Measurements from ENCODE around the gene KLF8.
"Not testable (repeated sequence)": the region's sequence is repeated elsewhere in the genome, so short reads cannot be mapped to it uniquely, and the experiment has no call there.

Gene KLF8

DNA sequence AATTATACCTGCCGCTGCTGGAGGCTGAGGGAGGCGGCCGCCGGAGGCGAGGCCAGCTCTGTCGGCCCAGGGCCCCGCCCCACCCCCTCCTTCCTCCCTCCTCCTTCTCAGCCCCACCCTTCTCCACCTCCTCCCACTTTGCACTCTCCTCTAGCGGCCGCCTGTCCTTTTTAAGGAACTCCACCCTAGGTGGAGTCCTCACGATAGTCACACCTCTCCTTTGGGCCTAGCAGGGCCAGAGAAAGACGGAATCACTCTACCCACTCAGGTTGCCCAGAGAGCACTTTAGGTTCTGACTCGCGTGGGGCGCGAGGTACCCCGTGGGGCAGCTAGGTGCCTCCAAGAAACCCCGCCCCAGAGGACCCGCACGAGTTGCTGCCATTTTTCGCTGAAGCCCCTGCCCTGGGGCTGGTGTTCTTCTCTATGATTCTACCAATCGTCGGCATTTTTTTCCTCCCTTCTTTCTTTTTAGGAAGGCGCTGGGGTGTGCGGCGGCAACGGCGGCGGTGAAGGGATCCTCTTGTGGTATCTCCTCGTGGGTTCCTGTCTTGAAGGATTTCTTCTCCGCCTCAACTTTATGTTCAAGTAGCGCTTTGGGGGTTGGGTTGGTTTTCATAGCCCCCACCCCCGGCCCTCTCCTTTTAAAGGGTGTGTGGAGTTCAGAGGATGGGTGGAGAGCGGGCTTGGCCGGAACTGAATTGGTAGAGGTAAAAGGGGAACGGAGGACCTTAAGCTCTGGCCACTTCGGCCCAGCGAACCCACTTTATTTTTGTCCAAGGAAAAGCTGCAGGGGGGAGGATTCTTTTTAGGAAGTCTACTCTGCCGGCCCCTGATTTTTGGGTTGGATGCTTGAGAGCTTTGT is at the start of gene KLF8:
TSS of gene KLF8 (plus strand) at position 136 of the 862 bp plus-strand sequence. CDS start 979 bp downstream, outside the sequence.
- no peaks in the 10 kb centered on the region for H3K36me3 Mint-ChIP-seq (ENCODE audit: low read depth)
- H3K9me3 Mint-ChIP-seq, result no peaks in the 10 kb centered on the region
- H3K4me1 Mint-ChIP-seq (ENCODE audit: low read depth), result peaks cover 8% of the 10 kb centered on the region
- H3K27ac Mint-ChIP-seq, result no peak within 1 kb of the TSS
- peak within 1 kb of the TSS; percentile 77 for H3K4me3 Mint-ChIP-seq
- peaks cover 5% of the 10 kb centered on the region for H3K27me3 Mint-ChIP-seq

DNA sequence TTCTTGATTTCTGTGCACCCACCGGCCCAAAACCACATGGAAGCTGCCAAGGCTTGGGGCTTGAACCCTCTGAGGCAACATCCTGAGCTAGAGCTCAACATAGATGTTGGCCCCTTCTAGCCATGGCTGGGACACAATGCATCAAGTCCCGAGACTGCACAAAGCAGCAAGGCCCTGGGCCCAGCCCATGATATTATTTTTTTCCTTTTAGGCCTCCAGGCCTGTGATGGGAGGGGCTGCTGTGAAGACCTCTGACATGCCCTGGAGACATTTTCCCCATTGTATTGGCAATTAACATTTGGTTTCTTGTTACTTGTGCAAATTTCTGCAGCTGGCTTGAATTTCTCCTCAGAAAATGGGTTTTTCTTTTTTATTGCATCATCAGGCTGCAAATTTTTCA is 25.2 kb upstream of the KLF8 start:
- H3K27me3 Mint-ChIP-seq; H3K4me1 Mint-ChIP-seq (ENCODE audit: low read depth); H3K36me3 Mint-ChIP-seq (ENCODE audit: low read depth); H3K27ac Mint-ChIP-seq; H3K4me3 Mint-ChIP-seq; H3K9me3 Mint-ChIP-seq: not testable (repeated sequence)

DNA sequence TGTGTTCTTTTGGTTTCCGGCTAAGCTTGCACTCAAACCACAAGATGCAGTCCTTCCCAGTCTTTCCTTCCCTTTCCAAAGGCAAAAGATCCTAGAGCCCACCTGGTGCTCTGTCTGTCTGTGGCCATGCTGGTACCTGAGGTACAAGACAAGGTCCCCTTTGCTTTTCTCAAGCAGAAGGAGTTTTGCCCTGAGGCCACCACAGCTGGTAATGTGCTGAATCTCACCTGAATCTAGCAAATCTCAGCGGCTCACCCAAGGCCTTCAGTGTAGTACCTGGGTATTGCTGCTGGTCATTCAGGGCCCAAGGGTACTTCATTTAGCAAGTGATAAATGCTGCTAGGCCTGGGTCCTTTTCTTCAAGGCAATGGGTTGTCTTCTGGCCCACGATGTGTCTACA is 20.5 kb upstream of the KLF8 start:
- H3K27me3 Mint-ChIP-seq, result no peaks in the 10 kb centered on the region
- H3K4me1 Mint-ChIP-seq (ENCODE audit: low read depth), result no peaks in the 10 kb centered on the region
- H3K36me3 Mint-ChIP-seq (ENCODE audit: low read depth), result no peaks in the 10 kb centered on the region
- no peaks in the 10 kb centered on the region for H3K9me3 Mint-ChIP-seq
- no peak overlapping the region for H3K4me3 Mint-ChIP-seq
- no peak overlapping the region for H3K27ac Mint-ChIP-seq

DNA sequence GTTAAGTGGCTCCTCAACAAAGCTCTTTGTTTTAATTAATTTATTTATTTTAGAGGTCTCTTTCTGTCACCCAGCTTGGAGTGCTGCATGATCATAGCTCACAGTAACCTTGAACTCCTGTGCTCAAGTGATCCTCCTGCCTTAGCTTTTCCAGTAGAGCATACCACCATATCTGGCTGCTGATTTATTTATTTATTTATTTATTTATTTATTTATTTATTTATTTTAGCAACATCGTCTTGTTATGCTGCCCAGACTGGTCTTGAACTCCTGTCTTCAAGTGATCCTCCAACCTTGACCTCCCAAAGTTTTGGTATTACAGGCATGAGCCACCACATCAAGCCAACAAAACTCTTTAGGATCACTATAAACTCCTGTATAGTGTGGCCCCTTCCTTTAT is 15.8 kb upstream of the KLF8 start:
- no peaks in the 10 kb centered on the region for H3K36me3 Mint-ChIP-seq (ENCODE audit: low read depth)
- no peaks in the 10 kb centered on the region for H3K9me3 Mint-ChIP-seq
- H3K27me3 Mint-ChIP-seq, result no peaks in the 10 kb centered on the region
- no peaks in the 10 kb centered on the region for H3K4me1 Mint-ChIP-seq (ENCODE audit: low read depth)
- no peak overlapping the region for H3K4me3 Mint-ChIP-seq
- no peak overlapping the region for H3K27ac Mint-ChIP-seq

DNA sequence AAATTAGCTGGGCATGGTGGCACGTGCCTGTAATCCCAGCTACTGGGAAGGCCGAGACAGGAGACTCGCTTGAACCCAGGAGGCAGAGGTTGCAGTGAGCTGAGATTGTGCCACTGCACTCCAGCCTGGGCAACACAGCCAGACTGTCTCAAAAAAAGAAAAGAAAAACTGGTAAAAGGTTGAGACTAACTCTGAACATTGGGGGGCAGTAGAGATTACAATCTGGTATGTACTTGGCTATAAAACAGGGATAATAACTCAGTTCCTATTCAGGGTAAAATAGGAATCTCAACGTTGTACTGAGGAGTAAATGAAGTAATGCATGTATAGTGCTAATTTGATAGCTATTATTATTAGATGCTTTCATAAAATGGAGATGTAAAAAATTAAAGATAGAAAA is 12.5 kb upstream of the KLF8 start:
- Mint-ChIP-seq H3K27me3 (no peaks in the 10 kb centered on the region), H3K9me3 (no peaks in the 10 kb centered on the region), H3K36me3 (ENCODE audit: low read depth) (no peaks in the 10 kb centered on the region), H3K4me3 (no peak overlapping the region), H3K27ac (no peak overlapping the region), H3K4me1 (ENCODE audit: low read depth) (no peaks in the 10 kb centered on the region)

DNA sequence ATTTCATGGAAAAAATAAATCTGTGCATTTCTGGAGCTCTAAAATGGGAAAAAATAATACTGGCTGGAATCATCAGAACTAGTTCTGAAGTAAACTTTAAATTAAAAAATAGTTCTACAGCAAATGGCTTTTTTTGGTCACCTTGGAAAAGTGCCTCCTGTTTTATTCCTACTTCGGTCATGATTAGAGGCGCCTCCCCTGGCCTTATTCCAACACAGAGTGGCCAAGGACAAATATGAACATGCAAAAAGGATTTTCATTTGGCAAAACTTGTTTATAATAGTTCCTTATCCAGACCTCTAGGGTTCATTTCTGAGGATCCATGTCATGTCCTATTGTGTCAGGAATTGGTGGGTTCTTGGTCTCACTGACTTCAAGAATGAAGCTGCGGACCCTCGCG is 11.1 kb upstream of the KLF8 start:
- H3K4me3 Mint-ChIP-seq, result no peak overlapping the region
- no peaks in the 10 kb centered on the region for H3K36me3 Mint-ChIP-seq (ENCODE audit: low read depth)
- H3K4me1 Mint-ChIP-seq (ENCODE audit: low read depth), result no peaks in the 10 kb centered on the region
- H3K27me3 Mint-ChIP-seq, result no peaks in the 10 kb centered on the region
- no peak overlapping the region for H3K27ac Mint-ChIP-seq
- H3K9me3 Mint-ChIP-seq, result no peaks in the 10 kb centered on the region

DNA sequence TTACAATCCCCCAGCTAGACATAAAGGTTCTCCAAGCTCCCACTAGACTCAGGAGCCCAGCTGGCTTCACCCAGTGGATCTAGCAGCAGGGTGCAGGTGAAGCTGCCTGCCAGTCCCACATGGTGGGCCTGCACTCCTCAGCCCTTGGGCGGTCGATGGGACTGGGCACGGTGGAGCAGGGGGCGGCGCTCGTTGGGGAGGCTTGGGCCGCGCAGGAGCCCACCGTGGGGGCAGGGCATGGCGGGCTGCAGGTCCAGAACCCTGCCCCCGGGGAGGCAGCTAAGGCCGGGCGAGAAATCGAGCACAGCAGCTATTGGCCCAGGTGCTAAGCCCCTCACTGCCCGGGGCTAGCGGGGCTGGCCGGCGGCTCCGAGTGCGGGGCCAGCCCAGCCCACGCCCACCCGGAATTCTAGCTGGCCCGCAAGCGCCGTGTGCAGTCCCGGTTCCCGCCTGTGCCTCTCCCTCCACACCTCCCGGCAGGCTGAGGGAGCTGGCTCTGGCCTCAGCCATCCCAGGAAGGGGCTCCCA is 9.6 kb upstream of the KLF8 start:
- Mint-ChIP-seq H3K4me1 (ENCODE audit: low read depth) (no peaks in the 10 kb centered on the region), H3K27me3 (no peaks in the 10 kb centered on the region), H3K36me3 (ENCODE audit: low read depth) (no peaks in the 10 kb centered on the region), H3K9me3 (no peaks in the 10 kb centered on the region), H3K27ac (no peak overlapping the region), H3K4me3 (no peak overlapping the region)

DNA sequence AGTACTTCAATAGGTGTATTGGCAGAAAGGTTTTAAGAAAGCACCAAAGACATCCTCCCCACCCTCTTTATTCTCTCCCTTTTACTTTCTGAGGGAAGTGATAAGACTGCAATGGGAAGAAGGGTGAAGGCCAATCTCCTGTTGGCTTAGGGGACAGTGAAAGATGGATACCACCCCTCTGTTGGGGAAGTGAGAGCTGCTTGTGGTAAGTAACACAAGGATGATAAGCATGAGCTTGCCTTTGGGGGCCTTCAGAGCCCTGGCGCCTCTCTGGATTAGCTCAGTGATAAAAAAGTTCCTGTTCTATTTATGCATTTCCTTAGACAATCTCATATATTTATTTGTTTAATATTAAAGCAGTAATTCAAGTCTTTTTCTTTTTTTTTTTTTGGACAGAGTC is 5.2 kb upstream of the KLF8 start:
- H3K4me3 Mint-ChIP-seq, result no peak overlapping the region
- H3K9me3 Mint-ChIP-seq, result no peaks in the 10 kb centered on the region
- no peaks in the 10 kb centered on the region for H3K4me1 Mint-ChIP-seq (ENCODE audit: low read depth)
- no peak overlapping the region for H3K27ac Mint-ChIP-seq
- peaks cover 5% of the 10 kb centered on the region for H3K27me3 Mint-ChIP-seq
- H3K36me3 Mint-ChIP-seq (ENCODE audit: low read depth), result no peaks in the 10 kb centered on the region

DNA sequence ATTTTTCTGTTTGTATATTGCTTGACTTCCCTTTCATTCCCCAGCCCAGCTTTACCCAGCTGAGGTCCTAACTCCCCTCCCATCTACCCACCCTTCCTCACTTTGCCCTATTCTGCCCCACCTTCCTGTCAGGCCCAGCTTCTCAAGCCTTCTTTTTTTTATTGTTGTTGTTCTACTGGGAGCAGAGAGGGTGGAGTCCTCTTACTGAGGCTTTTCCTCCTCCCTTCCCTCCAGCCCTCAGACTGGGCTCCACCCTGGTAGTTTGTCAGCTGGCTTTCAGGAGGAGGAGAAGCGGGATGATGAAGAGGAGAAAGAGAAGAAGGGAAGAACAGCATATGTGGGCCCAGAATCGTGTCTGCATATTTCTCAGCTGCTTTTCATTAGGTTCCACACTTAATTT is 3.2 kb upstream of the KLF8 start:
- Mint-ChIP-seq H3K4me1 (ENCODE audit: low read depth) (peaks cover 5% of the 10 kb centered on the region), H3K27ac (no peak overlapping the region), H3K27me3 (peaks cover 5% of the 10 kb centered on the region), H3K9me3 (no peaks in the 10 kb centered on the region), H3K36me3 (ENCODE audit: low read depth) (no peaks in the 10 kb centered on the region), H3K4me3 (no peak overlapping the region)

DNA sequence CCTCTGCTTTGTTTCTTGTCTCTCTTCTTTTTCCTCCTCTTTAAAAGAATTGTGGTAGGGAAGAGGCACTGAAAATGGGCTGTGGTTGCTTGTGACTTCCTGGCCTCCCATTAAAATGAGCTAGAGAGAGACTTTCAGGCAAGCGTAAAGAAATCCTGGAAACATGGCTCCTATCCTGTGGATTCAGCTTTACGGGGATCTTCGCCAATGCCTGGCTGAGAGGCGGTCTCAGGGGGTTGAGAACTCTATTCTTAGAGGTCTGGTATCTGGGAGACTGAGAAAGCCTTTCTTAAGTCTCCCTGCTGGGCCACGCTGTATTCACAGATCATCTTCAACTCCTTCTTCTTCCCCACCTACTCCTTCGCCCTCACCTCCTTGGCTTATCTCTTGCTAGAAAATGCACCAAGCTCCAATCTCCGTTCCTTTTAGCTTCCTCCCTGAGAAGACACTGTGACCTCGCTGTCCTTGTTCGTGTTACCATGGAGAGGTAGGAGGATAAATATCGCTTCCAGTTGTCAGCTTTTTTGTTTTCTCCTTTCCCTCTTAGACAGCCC is 542 bp upstream of the KLF8 start:
- Mint-ChIP-seq H3K27me3 (peaks cover 5% of the 10 kb centered on the region), H3K4me3 (peak overlapping the region; percentile 26), H3K9me3 (no peaks in the 10 kb centered on the region), H3K36me3 (ENCODE audit: low read depth) (no peaks in the 10 kb centered on the region), H3K4me1 (ENCODE audit: low read depth) (peaks cover 8% of the 10 kb centered on the region), H3K27ac (no peak overlapping the region)

DNA sequence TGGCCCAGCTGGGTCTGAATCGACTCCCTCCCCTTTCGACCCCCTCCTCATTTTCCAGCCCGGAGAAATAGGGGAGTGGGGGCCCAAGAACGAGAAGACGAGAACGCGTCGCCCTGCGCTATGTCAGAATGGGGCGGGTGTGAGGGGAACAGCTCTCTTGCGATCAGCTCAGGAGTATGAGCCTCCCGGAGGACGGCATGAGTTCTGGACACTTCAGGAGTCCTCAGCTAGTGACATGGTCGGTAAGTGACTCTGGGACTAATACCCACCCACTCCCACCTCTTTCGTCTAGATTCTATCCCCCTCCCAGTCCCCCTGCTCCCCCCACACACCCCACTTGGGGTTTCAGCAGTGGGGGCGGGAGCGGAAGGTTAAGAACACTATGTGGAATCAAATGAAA is 944 bp downstream of the KLF8 start:
- Mint-ChIP-seq H3K27me3 (peaks cover 5% of the 10 kb centered on the region), H3K4me3 (peak overlapping the region; percentile 77), H3K27ac (no peak overlapping the region), H3K9me3 (no peaks in the 10 kb centered on the region), H3K36me3 (ENCODE audit: low read depth) (no peaks in the 10 kb centered on the region), H3K4me1 (ENCODE audit: low read depth) (peaks cover 8% of the 10 kb centered on the region)

DNA sequence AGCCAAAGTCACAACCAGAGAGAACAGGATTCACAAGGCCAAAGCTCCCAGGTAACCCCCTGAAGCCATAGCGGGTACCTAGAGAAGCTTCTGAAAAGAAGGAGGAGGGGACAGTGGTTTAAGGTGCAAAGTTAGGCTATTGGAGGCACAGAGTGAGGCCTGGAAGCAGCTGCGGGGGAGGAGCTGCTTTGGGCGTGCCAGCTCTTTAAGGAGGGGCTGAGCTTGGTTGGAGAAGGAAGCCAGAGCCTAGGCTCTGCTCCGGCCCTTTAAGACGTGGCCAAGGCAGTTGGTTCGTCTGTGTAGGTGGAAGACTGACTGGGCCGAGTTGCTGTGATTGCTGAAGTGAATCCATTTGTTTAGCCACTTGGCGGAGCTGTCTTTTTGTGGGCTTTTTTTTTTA is 1.5 kb downstream of the KLF8 start:
- Mint-ChIP-seq H3K36me3 (ENCODE audit: low read depth) (no peaks in the 10 kb centered on the region), H3K4me3 (peak overlapping the region; percentile 77), H3K27ac (no peak overlapping the region), H3K27me3 (peaks cover 5% of the 10 kb centered on the region), H3K9me3 (no peaks in the 10 kb centered on the region), H3K4me1 (ENCODE audit: low read depth) (peaks cover 8% of the 10 kb centered on the region)

DNA sequence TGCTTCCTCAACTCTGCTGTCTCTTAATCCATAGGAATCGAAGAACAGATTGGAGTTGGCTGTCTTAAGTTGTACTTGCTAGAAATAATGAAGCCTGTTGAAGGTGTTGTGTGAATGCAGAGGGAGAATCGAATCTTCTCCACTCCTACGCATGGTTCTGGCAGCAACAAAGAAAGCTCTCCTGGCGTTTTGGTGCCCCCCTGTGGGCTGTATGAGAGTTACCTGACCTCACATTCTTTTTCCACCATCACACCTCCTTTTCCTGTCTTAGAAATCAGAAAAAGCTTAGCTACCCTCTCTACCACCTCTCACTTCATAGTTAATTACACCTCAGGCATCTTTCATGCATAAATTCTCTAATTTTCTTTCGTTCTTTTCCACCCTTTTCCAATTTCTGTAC is 16.3 kb downstream of the KLF8 start:
- Mint-ChIP-seq H3K4me3 (no peak overlapping the region), H3K36me3 (ENCODE audit: low read depth) (no peaks in the 10 kb centered on the region), H3K4me1 (ENCODE audit: low read depth) (peaks cover 8% of the 10 kb centered on the region), H3K27me3 (no peaks in the 10 kb centered on the region), H3K9me3 (no peaks in the 10 kb centered on the region), H3K27ac (no peak overlapping the region)

DNA sequence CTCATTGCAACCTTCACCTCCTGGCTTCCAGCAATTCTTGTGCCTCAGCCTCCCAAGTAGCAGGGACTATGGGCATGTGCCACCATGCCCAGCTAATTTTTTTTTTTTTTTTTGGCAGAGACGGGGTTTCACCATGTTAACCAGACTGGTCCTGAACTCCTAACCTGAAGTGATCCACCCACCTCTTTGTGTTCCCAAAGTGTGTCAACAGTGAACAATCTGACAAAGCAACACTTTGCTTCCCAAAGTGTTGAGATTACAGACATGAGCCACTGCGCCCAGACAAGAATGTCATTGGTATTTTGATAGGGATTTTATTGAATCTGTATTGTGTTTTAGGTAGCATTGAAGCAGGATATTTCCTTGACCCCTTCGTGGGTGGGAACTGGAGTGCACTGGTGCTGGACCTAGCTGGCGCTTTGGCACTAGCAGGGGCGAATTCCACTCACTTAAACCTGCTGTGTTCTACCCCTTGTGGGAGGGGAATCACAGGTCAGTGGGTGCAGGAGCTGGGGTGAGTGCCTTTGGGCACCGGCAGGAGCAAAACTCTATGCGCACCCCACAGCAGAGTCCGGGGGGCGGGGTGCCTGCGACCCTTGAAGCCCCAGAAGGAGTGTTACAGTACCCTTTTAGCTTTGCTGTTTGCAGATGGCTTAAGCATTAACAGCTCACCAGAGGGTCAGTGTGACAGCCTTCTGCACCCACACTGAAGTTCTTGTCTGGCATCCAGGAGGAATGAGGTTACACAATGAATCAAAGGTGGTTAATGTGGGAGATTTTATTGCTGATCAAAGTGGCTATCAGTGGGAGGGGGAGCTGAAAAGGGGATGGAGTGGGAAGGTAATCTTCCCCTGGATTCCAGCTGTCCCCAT is 21.9 kb downstream of the KLF8 start:
- no peaks in the 10 kb centered on the region for H3K27me3 Mint-ChIP-seq
- H3K9me3 Mint-ChIP-seq, result no peaks in the 10 kb centered on the region
- H3K36me3 Mint-ChIP-seq (ENCODE audit: low read depth), result no peaks in the 10 kb centered on the region
- H3K4me1 Mint-ChIP-seq (ENCODE audit: low read depth), result no peaks in the 10 kb centered on the region
- H3K27ac Mint-ChIP-seq, result no peak overlapping the region
- H3K4me3 Mint-ChIP-seq, result no peak overlapping the region

DNA sequence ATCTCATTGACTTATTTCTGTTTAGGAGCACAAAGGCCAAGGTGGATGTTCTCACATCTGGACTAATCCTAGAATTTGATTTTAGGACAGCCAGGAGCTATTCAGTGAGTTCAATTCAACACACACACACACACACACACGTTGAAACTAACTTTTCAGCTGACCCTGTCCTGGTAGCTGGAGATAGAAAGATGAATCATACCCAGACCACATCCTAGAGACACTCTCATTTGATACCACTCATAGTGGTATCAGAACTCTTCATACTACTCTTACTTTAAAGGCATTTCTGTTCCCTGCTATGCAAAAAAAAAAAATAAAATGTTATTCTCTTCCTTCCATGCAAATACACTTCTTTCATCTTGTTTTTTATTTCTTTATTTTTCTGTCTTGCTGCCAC is 36.7 kb downstream of the KLF8 start:
- Mint-ChIP-seq H3K9me3 (no peaks in the 10 kb centered on the region), H3K4me1 (ENCODE audit: low read depth) (peaks cover 8% of the 10 kb centered on the region), H3K27me3 (no peaks in the 10 kb centered on the region), H3K27ac (no peak overlapping the region), H3K36me3 (ENCODE audit: low read depth) (no peaks in the 10 kb centered on the region), H3K4me3 (no peak overlapping the region)
